Endothelial cell of umbilical vein (primary cell): ENCODE data around the gene SMURF2. TPM values are rescaled to one million over a fixed set of nuclear protein-coding genes. Genes with fewer than 3 reads are reported as not detected.

Source experiments
- BruUV-seq: library from RNA; stranded (reverse); fragments of 400-500 nt; replicated peaks from 2 replicates; lab custom pipeline; 2021; lab: Mats Ljungman, UMichigan
- CTCF ChIA-PET: fragments of 300-600, 350-600 bp; sonication (Branson Sonifier 250); formaldehyde crosslinking; loops from one replicate; lab custom pipeline; 2021; ENCODE audit warnings: antibody characterized with exemption, inconsistent platforms; lab: Charles Lee
- POLR2A ChIA-PET: fragments of 300-600, 350-600 bp; sonication (Branson Sonifier 250); formaldehyde crosslinking; loops from one replicate; lab custom pipeline; 2021; ENCODE audit warnings: antibody characterized with exemption, inconsistent platforms; lab: Charles Lee
- DNase-seq: peaks from one replicate; pipeline ENCODE4 v3.0.0-alpha.2; 2011; ENCODE audit warnings: low read depth, low spot score
- FAIRE-seq: peaks from 2 replicates; lab custom pipeline; 2011; peaks lifted over from hg19 to GRCh38; lab: Jason Lieb, UNC
- H2AFZ ChIP-seq: 2 replicates; pipeline ENCODE4 v1.6.0; 2012; ENCODE audit warnings: low read depth, low read length, control low read depth, inconsistent platforms
- H3K27ac ChIP-seq: 2 replicates; pipeline ENCODE4 v1.5.1; 2011; ENCODE audit warnings: low read depth, mild to moderate bottlenecking, control low read depth, low read length, moderate library complexity; ENCODE audit not compliant: insufficient read depth
- H3K27me3 ChIP-seq, 2 experiments: 2 replicates each; pipeline versions ENCODE4 v1.6.0 to v1.6.1; 2011; ENCODE audit warnings: low read length in 2 of 2, mixed read lengths in 1 of 2; ENCODE audit not compliant: control insufficient read depth in 2 of 2, insufficient read depth in 2 of 2
- H3K36me3 ChIP-seq, 2 experiments: 2 replicates in 1 of 2; 3 replicates in 1 of 2; pipeline ENCODE4 v1.5.1; 2011; ENCODE audit warnings: low read length in 2 of 2, mild to moderate bottlenecking in 1 of 2, moderate library complexity in 1 of 2; ENCODE audit not compliant: control insufficient read depth in 2 of 2, insufficient read depth in 2 of 2; ENCODE audit errors: extremely low read depth in 1 of 2
- H3K4me1 ChIP-seq: 3 replicates; pipeline ENCODE4 v1.5.1; 2011; ENCODE audit warnings: mild to moderate bottlenecking, low read length; ENCODE audit not compliant: control insufficient read depth, insufficient read depth; ENCODE audit errors: extremely low read depth
- H3K4me2 ChIP-seq: 2 replicates; pipeline ENCODE4 v1.6.1; 2011; ENCODE audit warnings: low read length, control low read depth, mixed read lengths; ENCODE audit not compliant: insufficient read depth
- H3K4me3 ChIP-seq, 3 experiments: fragments of 200-600 bp in 1 of 3; sonication (generic), shearing (Covaris generic) in 1 of 3; replicated peaks in 1 of 3; 2 replicates each; pipeline ENCODE4 v1.5.1; 2011 to 2016; ENCODE audit warnings: control low read depth in 3 of 3, low read length in 3 of 3, mild to moderate bottlenecking in 2 of 3, inconsistent platforms in 1 of 3, low read depth in 1 of 3, moderate library complexity in 1 of 3; ENCODE audit not compliant: insufficient read depth in 1 of 3
- H3K79me2 ChIP-seq: 2 replicates; pipeline ENCODE4 v1.6.0; 2012; ENCODE audit warnings: low read length, inconsistent platforms; ENCODE audit not compliant: control insufficient read depth, insufficient read depth
- H3K9ac ChIP-seq: replicated peaks from 2 replicates; pipeline ENCODE3; 2011; ENCODE audit warnings: low read length, control low read depth; ENCODE audit not compliant: insufficient read depth; ENCODE audit errors: extremely low read depth
- H3K9me1 ChIP-seq: replicated peaks from 3 replicates; pipeline ENCODE4 v1.6.0; 2011; ENCODE audit warnings: mild to moderate bottlenecking, low read length; ENCODE audit not compliant: control insufficient read depth, insufficient read depth; ENCODE audit errors: extremely low read depth
- H3K9me3 ChIP-seq: replicated peaks from 2 replicates; pipeline ENCODE4 v1.5.1; 2012; ENCODE audit warnings: low read length, inconsistent platforms; ENCODE audit not compliant: control insufficient read depth, insufficient read depth
- H4K20me1 ChIP-seq: replicated peaks from 2 replicates; pipeline ENCODE3; 2011; ENCODE audit warnings: mild to moderate bottlenecking, low read length; ENCODE audit not compliant: control insufficient read depth, insufficient read depth; ENCODE audit errors: extremely low read depth
- EZH2 ChIP-seq: IDR thresholded peaks from 2 replicates; pipeline ENCODE4 v1.6.1; 2012; ENCODE audit warnings: borderline replicate concordance, low read depth, mild to moderate bottlenecking, moderate library complexity, low read length, inconsistent platforms; ENCODE audit not compliant: severe bottlenecking
- FOS ChIP-seq: IDR thresholded peaks from 2 replicates; pipeline ENCODE4 v1.6.1; 2011; ENCODE audit warnings: mild to moderate bottlenecking, low read length, moderate library complexity, borderline replicate concordance; ENCODE audit not compliant: insufficient read depth
- GATA2 ChIP-seq: IDR thresholded peaks from 2 replicates; pipeline ENCODE4 v1.7.0; 2011; ENCODE audit warnings: low read depth, mild to moderate bottlenecking, moderate library complexity, mixed read lengths, low read length; ENCODE audit not compliant: insufficient read length, insufficient read depth
- JUN ChIP-seq: IDR thresholded peaks from 2 replicates; pipeline ENCODE4 v1.6.1; 2011; ENCODE audit warnings: borderline replicate concordance, low read depth; ENCODE audit not compliant: insufficient read length, insufficient read depth
- MYC ChIP-seq: IDR thresholded peaks from one replicate; pipeline ENCODE4 v1.6.1; 2011; ENCODE audit warnings: mild to moderate bottlenecking, low read depth, low read length
- POLR2A ChIP-seq: IDR thresholded peaks from 2 replicates; pipeline ENCODE4 v1.6.1; 2012; ENCODE audit warnings: low read depth, mild to moderate bottlenecking, control low read depth, low read length
- POLR2AphosphoS5 ChIP-seq: IDR thresholded peaks from 2 replicates; pipeline ENCODE4 v1.6.1; 2012; ENCODE audit warnings: low read depth, mild to moderate bottlenecking, control low read depth, low read length, moderate library complexity; ENCODE audit not compliant: insufficient read depth
- dilution Hi-C: fragments of 300-500 bp; cut with MboI; formaldehyde crosslinking; loops from one replicate; pipeline ENCODE4 v1.15.0; 2019; ENCODE audit warnings: low sequenced_read_pairs; ENCODE audit not compliant: extremely low pct_ligation_motif_present
- intact Hi-C: fragments of 100-400 bp; cut with micrococcal nuclease; formaldehyde crosslinking; loops from one replicate; pipeline ENCODE4 v1.10.0; 2022
- polyA plus RNA-seq, 4 experiments: library from polyadenylated mRNA; depleted of rRNA in 3 of 4; stranded (reverse) in 3 of 4; unstranded in 1 of 4; fragments of >200 nt; gene quantifications; 2 replicates each; pipeline versions ENCODE4 v1.2.1 to v1.2.3, GENCODE V29; 2011 to 2012; ENCODE audit warnings: missing spikeins in 1 of 4
- total RNA-seq: library from RNA; stranded (reverse); gene quantifications from 2 replicates; pipeline ENCODE4 v1.2.3, GENCODE V29; 2021
- TF ChIP-seq, protein P1 (sequence below): IDR thresholded peaks from 2 replicates; pipeline ENCODE4 v1.6.1; 2011; ENCODE audit not compliant: insufficient read depth, insufficient read length
- TF ChIP-seq, protein P2 (sequence below), 2 donors: IDR thresholded peaks; 1 replicate in 1 of 2; 2 replicates in 1 of 2; pipeline ENCODE4 v1.5.1; 2011; ENCODE audit warnings: low read length in 2 of 2, mild to moderate bottlenecking in 2 of 2, moderate library complexity in 2 of 2, control low read depth in 1 of 2, inconsistent platforms in 1 of 2, low read depth in 1 of 2; ENCODE audit not compliant: insufficient read depth in 1 of 2; ENCODE audit errors: extremely low read depth in 1 of 2

SMURF2 gene
- total and polyA plus RNA-seq, 2 donors (not counting 3 experiments of a cell fraction or from before 2014, with no cell fraction given) = 32.9 to 105 TPM

DNA sequence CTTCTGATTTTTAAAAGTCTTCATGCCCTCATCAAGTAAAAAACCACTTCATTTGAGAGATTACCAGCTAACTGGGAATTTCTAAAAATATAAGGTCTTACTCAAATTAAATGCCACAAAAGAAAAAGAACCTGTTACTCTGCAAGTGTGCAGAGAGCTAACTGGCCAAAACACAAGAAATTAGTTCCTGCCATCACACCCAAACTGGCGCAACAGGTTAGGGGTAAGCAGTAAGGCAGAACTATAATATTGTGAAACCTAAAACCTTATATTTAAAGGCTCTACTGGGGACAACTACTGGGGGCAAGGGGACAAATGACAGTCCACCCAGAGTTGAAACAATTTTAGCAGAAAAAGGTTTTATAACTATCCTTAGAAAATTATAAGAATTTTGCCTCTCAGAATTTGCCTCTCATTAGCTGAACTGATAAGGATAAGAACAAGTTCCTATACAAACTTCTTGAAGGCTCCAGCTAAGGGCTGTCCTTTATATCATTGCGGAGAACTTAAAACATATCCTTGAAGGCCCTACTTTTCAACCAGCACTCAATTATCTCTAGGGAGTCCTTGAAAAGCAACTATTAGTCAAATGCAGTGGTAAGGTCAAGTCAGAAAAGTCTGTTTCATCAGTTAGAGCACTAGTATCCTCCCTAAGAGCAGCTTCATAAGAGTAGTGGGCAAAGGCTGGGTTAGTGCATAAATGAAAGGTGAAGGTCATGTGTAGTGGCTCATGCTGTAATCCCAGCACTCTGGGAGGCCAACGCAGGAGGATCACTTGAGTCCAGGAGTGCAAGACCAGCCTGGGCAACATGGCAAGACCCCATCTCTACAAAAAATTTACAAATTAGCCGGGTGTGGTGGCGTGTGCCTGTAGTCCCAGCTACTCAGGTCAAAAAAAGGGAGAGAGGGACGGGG lies 31.5 kb downstream of the SMURF2 start:
- peaks cover 52% of the 10 kb centered on the region for H3K4me1 ChIP-seq
- POLR2A ChIA-PET = no interaction called here

More for the DNA sequence above, 31.5 kb downstream of the SMURF2 start:
- Histone ChIP-seq H3K79me2 (peaks cover 100% of the 10 kb centered on the region), H3K9ac (no peak overlapping the region), H3K36me3 (peaks cover 1 to 5% of the 10 kb centered on the region in 2 experiments), H4K20me1 (peaks cover 25% of the 10 kb centered on the region), H3K4me3 (no peak overlapping the region), H3K27ac (no peak overlapping the region), H3K4me2 (no peak overlapping the region), H3K9me1 (no peaks in the 10 kb centered on the region), H2AFZ (no peak overlapping the region), H3K9me3 (no peaks in the 10 kb centered on the region), H3K27me3 (no peaks in the 10 kb centered on the region)
- intact Hi-C loops (no loop called here), dilution Hi-C loops (no loop called here)
- no peak for DNase-seq
- CTCF ChIA-PET = interaction anchor here (0.8 to 1.5 kb wide), 3 partner anchors 8 to 19 kb away, joined by 3 to 5 read pairs (median 3); no protein-coding TSS in a partner anchor
- FAIRE-seq = no peak
- TF ChIP-seq GATA2 (no peak), FOS (no peak), MYC (no peak), EZH2 (no peak), JUN (no peak), POLR2A (no peak), POLR2AphosphoS5 (no peak)
- TF ChIP-seq, protein P1, sequence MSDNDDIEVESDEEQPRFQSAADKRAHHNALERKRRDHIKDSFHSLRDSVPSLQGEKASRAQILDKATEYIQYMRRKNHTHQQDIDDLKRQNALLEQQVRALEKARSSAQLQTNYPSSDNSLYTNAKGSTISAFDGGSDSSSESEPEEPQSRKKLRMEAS = no peak
- TF ChIP-seq, protein P2, sequence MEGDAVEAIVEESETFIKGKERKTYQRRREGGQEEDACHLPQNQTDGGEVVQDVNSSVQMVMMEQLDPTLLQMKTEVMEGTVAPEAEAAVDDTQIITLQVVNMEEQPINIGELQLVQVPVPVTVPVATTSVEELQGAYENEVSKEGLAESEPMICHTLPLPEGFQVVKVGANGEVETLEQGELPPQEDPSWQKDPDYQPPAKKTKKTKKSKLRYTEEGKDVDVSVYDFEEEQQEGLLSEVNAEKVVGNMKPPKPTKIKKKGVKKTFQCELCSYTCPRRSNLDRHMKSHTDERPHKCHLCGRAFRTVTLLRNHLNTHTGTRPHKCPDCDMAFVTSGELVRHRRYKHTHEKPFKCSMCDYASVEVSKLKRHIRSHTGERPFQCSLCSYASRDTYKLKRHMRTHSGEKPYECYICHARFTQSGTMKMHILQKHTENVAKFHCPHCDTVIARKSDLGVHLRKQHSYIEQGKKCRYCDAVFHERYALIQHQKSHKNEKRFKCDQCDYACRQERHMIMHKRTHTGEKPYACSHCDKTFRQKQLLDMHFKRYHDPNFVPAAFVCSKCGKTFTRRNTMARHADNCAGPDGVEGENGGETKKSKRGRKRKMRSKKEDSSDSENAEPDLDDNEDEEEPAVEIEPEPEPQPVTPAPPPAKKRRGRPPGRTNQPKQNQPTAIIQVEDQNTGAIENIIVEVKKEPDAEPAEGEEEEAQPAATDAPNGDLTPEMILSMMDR (IDR thresholded peaks at IDR 0.05; ENCODE audit: extremely low read depth in 1 of 2, insufficient read depth in 1 of 2, low read depth in 1 of 2, low read length in 2 of 2) = no peak
- no TSS peak for BruUV-seq
